HCT116 (cell line): ENCODE results near the gene LRP1B. TPM values are rescaled to one million over a fixed set of nuclear protein-coding genes. Genes with fewer than 3 reads are reported as not detected.

Source experiments
- ATAC-seq: fragments of 200-7000 bp; cut with Tn5 transposase; 2 replicates; pipeline ENCODE4 v1.9.1; 2020; ENCODE audit warnings: mild to moderate bottlenecking, moderate library complexity
- BruUV-seq: library from RNA; stranded (reverse); fragments of 400-500 nt; replicated peaks from 2 replicates; lab custom pipeline; 2021; lab: Mats Ljungman, UMichigan
- CTCF ChIA-PET: fragments of 300-600 bp; sonication (Branson Sonifier 250); formaldehyde crosslinking; loops from one replicate; lab custom pipeline; 2021; ENCODE audit warnings: antibody characterized with exemption; lab: Charles Lee
- POLR2A ChIA-PET: fragments of 300-600, 350-600 bp; sonication (Branson Sonifier 250); formaldehyde crosslinking; loops from one replicate; lab custom pipeline; 2021; ENCODE audit warnings: antibody characterized with exemption; lab: Charles Lee
- RAD21 ChIA-PET, 2 experiments: fragments of 300-600 bp; sonication (Branson Sonifier 250); formaldehyde crosslinking; loops; one replicate each; lab custom pipeline; 2023; ENCODE audit warnings: low total read pairs in 2 of 2; ENCODE audit not compliant: uncharacterized antibody in 2 of 2, unreplicated experiment in 2 of 2, low non-redundant PET in 1 of 2; lab: Charles Lee
- DNase-seq: peaks from one replicate; pipeline ENCODE4 v3.0.0-alpha.2; 2010; ENCODE audit warnings: low read depth, low spot score
- H2AFZ ChIP-seq: fragments of 200-600 bp; shearing (Covaris generic), sonication (generic); 2 replicates; pipeline ENCODE4 v1.6.1; 2017; ENCODE audit warnings: low read depth, mixed run types, mixed read lengths, antibody characterized with exemption, low read length; ENCODE audit not compliant: poor library complexity, severe bottlenecking
- H3K27ac ChIP-seq: 2 replicates; pipeline ENCODE4 v1.5.1; 2012; ENCODE audit warnings: low read depth, low read length
- H3K27me3 ChIP-seq: fragments of 200-600 bp; sonication (generic); 2 replicates; pipeline ENCODE4 v1.6.1; 2016; ENCODE audit warnings: mixed run types, low read length, mixed read lengths; ENCODE audit not compliant: insufficient read depth
- H3K36me3 ChIP-seq, 2 experiments: fragments of 200-500 bp in 1 of 2; fragments of 200-600 bp in 1 of 2; sonication (Bioruptor generic) in 1 of 2; sonication (generic) in 1 of 2; 2 replicates each; pipeline versions ENCODE4 v1.5.1 to v1.6.1; 2014 to 2016; ENCODE audit warnings: low read length in 2 of 2, inconsistent platforms in 1 of 2, mixed read lengths in 1 of 2, mixed run types in 1 of 2; ENCODE audit not compliant: insufficient read depth in 2 of 2, control insufficient read depth in 1 of 2
- H3K4me1 ChIP-seq, 2 experiments: fragments of 200-600 bp in 1 of 2; sonication (generic) in 1 of 2; 2 replicates each; pipeline versions ENCODE4 v1.5.1 to v1.6.1; 2012 to 2017; ENCODE audit warnings: low read length in 2 of 2, inconsistent platforms in 1 of 2, mild to moderate bottlenecking in 1 of 2, mixed read lengths in 1 of 2, mixed run types in 1 of 2, moderate library complexity in 1 of 2; ENCODE audit not compliant: insufficient read depth in 2 of 2, control insufficient read depth in 1 of 2
- H3K4me2 ChIP-seq: fragments of 200-600 bp; sonication (generic); 2 replicates; pipeline ENCODE4 v1.6.1; 2017; ENCODE audit warnings: mixed run types, low read length, mixed read lengths
- H3K4me3 ChIP-seq, 2 experiments: fragments of 200-600 bp in 1 of 2; sonication (generic) in 1 of 2; replicated peaks in 1 of 2; 2 replicates each; pipeline ENCODE4 v1.5.1; 2011 to 2016; ENCODE audit warnings: low read length in 2 of 2, control low read depth in 1 of 2, low read depth in 1 of 2, mild to moderate bottlenecking in 1 of 2, mixed read lengths in 1 of 2, mixed run types in 1 of 2
- H3K79me2 ChIP-seq: fragments of 200-600 bp; sonication (generic); 2 replicates; pipeline ENCODE4 v1.6.1; 2017; ENCODE audit warnings: mild to moderate bottlenecking, mixed run types, low read length, moderate library complexity, mixed read lengths; ENCODE audit not compliant: insufficient read depth
- H3K9ac ChIP-seq: fragments of 200-600 bp; sonication (generic); 2 replicates; pipeline ENCODE4 v1.6.1; 2016; ENCODE audit warnings: low read length, mixed read lengths
- H3K9me2 ChIP-seq: fragments of 200-600 bp; sonication (generic), shearing (Covaris generic); 2 replicates; pipeline ENCODE4 v1.6.1; 2017; ENCODE audit warnings: mixed run types, mild to moderate bottlenecking, moderate library complexity; ENCODE audit not compliant: insufficient read depth
- H3K9me3 ChIP-seq, 2 experiments: fragments of 200-500 bp in 1 of 2; fragments of 200-600 bp in 1 of 2; sonication (Bioruptor generic) in 1 of 2; sonication (generic) in 1 of 2; 2 replicates each; pipeline ENCODE4 v1.6.1; 2014 to 2017; ENCODE audit warnings: low read length in 2 of 2, mixed read lengths in 2 of 2, inconsistent platforms in 1 of 2, low read depth in 1 of 2, mild to moderate bottlenecking in 1 of 2, mixed run types in 1 of 2, moderate library complexity in 1 of 2; ENCODE audit not compliant: control insufficient read depth in 1 of 2, insufficient read depth in 1 of 2
- H4K20me1 ChIP-seq: fragments of 200-600 bp; sonication (generic), shearing (Covaris generic); 2 replicates; pipeline ENCODE4 v1.6.1; 2017; ENCODE audit warnings: mixed run types, mild to moderate bottlenecking, moderate library complexity; ENCODE audit not compliant: insufficient read depth
- CEBPB ChIP-seq: IDR thresholded peaks from 2 replicates; pipeline ENCODE4 v1.6.1; 2012; ENCODE audit warnings: low read depth
- ELF1 ChIP-seq: IDR thresholded peaks from 2 replicates; pipeline ENCODE4 v1.6.1; 2012; ENCODE audit warnings: low read depth, borderline replicate concordance
- EZH2 ChIP-seq: fragments of 200-600 bp; sonication (generic); IDR thresholded peaks from 2 replicates; pipeline ENCODE4 v1.6.1; 2017; ENCODE audit warnings: antibody characterized with exemption, mixed run types
- EZH2phosphoT487 ChIP-seq: fragments of 200-600 bp; IDR thresholded peaks from 2 replicates; pipeline ENCODE4 v1.6.1; 2018; ENCODE audit warnings: antibody characterized with exemption, borderline replicate concordance
- FOSL1 ChIP-seq: IDR thresholded peaks from 2 replicates; pipeline ENCODE4 v1.6.1; 2012; ENCODE audit warnings: low read depth
- RAD21 ChIP-seq: IDR thresholded peaks from 2 replicates; pipeline ENCODE4 v1.6.1; 2012; ENCODE audit warnings: low read depth, mild to moderate bottlenecking
- TCF7L2 ChIP-seq: IDR thresholded peaks from 2 replicates; pipeline ENCODE4 v1.7.0; 2011; ENCODE audit warnings: borderline replicate concordance, inconsistent platforms; ENCODE audit not compliant: insufficient read depth, insufficient read length; ENCODE audit errors: extremely low read depth
- ZBTB33 ChIP-seq: IDR thresholded peaks from 2 replicates; pipeline ENCODE4 v1.6.1; 2011; ENCODE audit warnings: mild to moderate bottlenecking, low read length, moderate library complexity; ENCODE audit not compliant: insufficient replicate concordance; ENCODE audit errors: extremely low read depth
- ZFX ChIP-seq: fragments of 450-650 bp; IDR thresholded peaks from 2 replicates; pipeline ENCODE4 v1.6.1; 2017
- ZNF274 ChIP-seq: fragments of 200-500 bp; sonication (Bioruptor generic); IDR thresholded peaks from 2 replicates; pipeline ENCODE4 v1.6.1; 2014; ENCODE audit warnings: mild to moderate bottlenecking, low read depth, low read length, inconsistent platforms
- intact Hi-C: fragments of 100-400 bp; cut with micrococcal nuclease; formaldehyde crosslinking; loops from 2 replicates; pipeline ENCODE4 v1.10.0; 2022
- total RNA-seq: library from RNA; stranded (reverse); gene quantifications from one replicate; pipeline ENCODE4 v1.2.1, GENCODE V29; 2021; ENCODE audit not compliant: unreplicated experiment

The LRP1B gene
- total RNA-seq, 1 experiment from 2014 or later, result 0.34 TPM

- POLR2A ChIA-PET, result no interaction called here
- no peaks in the 10 kb centered on the region for H3K79me2 ChIP-seq
- intact Hi-C loops, result no loop called here
- no TSS peak for BruUV-seq
- no peaks in the 10 kb centered on the region for H3K9me3 ChIP-seq
- TF ChIP-seq TCF7L2, result no peak
- TF ChIP-seq EZH2, result no peak
- no peak for TF ChIP-seq FOSL1
- TF ChIP-seq EZH2phosphoT487, result no peak
- H3K4me1 ChIP-seq, result no peaks in the 10 kb centered on the region
- no peaks in the 10 kb centered on the region for H4K20me1 ChIP-seq
- RAD21 ChIA-PET, result no interaction called here
- no peaks in the 10 kb centered on the region for H3K36me3 ChIP-seq
- CTCF ChIA-PET, result no interaction called here
- DNase-seq (no peak), ATAC-seq (no peak)
- H3K4me3 ChIP-seq, result no peak overlapping the region
- no peaks in the 10 kb centered on the region for H3K9me2 ChIP-seq
- no peak overlapping the region for H2AFZ ChIP-seq
- H3K27me3 ChIP-seq, result no peaks in the 10 kb centered on the region
- no peak overlapping the region for H3K4me2 ChIP-seq
- no peak overlapping the region for H3K9ac ChIP-seq
- H3K27ac ChIP-seq, result no peak overlapping the region
Measured at GRCh38 chr2:140355511-140356090, 1775.2 kb downstream of the LRP1B start.

GRCh38 chr2:140354544-140354943 lies 1776.3 kb downstream of the LRP1B start:
- Histone ChIP-seq H3K4me3 (no peak overlapping the region), H4K20me1 (no peaks in the 10 kb centered on the region), H3K9me2 (no peaks in the 10 kb centered on the region), H3K79me2 (no peaks in the 10 kb centered on the region), H3K36me3 (no peaks in the 10 kb centered on the region), H3K9ac (no peak overlapping the region), H3K4me1 (no peaks in the 10 kb centered on the region), H3K27me3 (no peaks in the 10 kb centered on the region), H2AFZ (no peak overlapping the region), H3K4me2 (no peak overlapping the region), H3K9me3 (no peaks in the 10 kb centered on the region), H3K27ac (no peak overlapping the region)
- BruUV-seq, result no TSS peak
- ChIA-PET POLR2A (no interaction called here), RAD21 (no interaction called here), CTCF (no interaction called here)
- no peak for DNase-seq
- no peak for ATAC-seq
- intact Hi-C loops, result no loop called here
- TF ChIP-seq FOSL1 (no peak), ZFX (no peak), ELF1 (no peak), ZBTB33 (no peak), CEBPB (no peak), RAD21 (no peak), ZNF274 (no peak), EZH2phosphoT487 (no peak)
